NCI-H345 treated with DMSO at 0.1 percent for 48 hours (cell line): ENCODE results near the gene DHX40.
"Not testable (repeated sequence)": the region's sequence is repeated elsewhere in the genome, so short reads cannot be mapped to it uniquely, and the experiment has no call there.

ENCODE experiments used
- DNase-seq: peaks from one replicate; lab custom pipeline; 2025; ENCODE audit not compliant: unreplicated experiment; lab: John Stamatoyannopoulos, UW

The DHX40 gene

DNA sequence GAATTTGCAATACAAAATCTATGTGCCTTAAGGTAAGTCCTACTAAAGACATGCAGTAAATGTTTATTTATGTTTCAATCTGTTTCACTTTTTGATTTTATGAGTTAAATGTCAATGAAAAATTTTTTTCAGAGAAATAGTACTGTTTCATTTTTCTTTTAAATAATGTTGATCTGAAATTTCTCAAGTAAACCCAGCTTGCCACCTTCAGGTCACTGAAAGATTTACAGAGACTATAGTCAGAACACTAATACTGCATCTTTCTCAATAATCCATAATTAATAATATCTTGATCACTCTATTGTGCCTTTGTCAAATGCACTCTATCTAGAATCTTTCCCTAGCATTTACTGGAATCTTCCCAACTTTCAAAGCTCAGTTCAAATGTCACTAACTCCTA, 6.5 kb upstream of the DHX40 start:
- no peak for DNase-seq

DNA sequence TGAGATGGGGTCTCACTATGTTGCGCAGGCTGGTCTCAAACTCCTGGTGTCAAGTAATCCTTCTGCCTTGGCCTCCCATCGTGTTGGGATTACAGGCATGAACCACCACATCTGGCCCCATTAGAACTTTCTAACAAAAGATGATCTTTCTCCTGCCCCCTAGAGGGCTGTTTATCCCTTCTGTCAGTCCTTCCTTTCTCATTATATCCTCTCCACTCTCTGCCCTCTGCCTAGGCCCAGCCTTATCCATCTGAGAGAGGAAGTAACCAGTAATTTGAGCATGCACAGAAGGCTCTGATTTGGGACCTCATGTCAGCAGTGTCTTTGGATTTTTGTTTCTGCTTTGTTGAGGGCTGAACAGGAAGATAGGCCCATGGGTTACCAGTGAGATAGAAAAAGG, 4.4 kb upstream of the DHX40 start:
- DNase-seq, result no peak

- DNase-seq, result peak; percentile 69
Measured at GRCh38 chr17:59565959-59566324, 532 bp downstream of the DHX40 start.

GRCh38 chr17:59569151-59569550, 3.7 kb downstream of the DHX40 start:
- not testable (repeated sequence) for DNase-seq

DNA sequence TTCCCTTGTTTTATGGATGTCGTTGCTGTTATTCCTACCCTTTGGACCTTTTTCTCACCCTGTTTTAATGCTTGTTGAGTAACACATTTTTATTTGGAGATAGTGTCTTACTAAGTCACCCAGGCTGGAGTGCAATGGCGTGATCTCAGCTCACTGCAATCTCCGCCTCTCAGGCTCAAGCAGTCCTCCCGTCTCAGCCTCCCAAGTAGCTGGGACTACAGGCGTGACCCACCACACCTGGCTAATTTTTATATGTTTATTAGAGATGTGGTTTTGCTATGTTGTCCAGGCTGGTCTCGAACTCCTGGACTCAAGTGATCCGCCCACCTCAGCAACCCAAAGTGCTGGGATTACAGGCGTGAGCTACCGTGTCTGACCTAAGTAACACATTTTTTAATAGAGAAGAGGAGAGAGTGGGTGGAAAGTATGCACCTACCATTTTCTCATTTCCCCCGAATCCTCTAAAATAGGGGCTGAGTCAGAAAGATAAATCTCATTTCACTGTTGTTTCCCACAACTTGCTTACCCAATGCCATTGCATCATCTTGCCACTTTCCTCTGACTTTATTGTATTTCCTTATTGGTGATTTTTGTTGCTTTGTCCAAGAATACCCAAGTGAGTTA, 7.0 kb downstream of the DHX40 start:
- no peak for DNase-seq

DNA sequence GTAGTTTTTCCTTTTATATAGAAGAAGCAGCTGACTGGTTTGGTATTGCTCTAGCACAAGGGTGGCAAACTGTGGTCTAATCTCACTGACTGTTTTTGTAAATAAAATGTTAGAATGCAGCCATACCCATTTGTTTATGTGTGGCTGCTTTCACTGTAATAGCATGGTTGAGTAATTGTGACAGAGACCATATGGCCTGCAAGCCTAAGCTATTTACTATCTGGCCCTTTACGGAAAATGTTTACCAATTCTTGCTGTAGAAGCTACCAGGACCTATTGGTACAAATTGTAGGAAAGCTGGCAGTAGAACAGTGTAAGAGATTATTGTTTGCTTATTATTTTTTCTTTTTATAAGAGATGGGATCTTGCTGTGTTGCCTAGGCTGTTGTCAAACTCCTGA, 18.8 kb downstream of the DHX40 start:
- DNase-seq, result not testable (repeated sequence)

DNA sequence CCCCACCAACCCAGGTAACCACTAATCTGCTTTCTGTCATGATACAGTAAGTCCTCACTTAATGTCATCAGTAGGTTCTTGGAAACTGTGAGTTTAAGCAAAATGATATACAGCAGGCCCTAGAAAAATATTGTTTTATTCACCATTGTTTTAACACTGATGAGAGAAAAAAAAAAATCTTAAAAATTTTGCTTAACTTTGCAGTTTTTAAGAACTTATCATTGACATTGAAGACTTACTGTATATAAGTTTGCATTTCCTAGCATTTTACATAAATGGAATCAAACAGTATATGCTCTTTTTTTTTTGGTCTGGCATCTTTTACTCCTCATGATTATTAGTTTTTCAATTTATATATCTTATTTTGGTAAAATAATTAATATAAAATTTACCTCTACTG, 34.8 kb downstream of the DHX40 start:
- DNase-seq, result no peak

DNA sequence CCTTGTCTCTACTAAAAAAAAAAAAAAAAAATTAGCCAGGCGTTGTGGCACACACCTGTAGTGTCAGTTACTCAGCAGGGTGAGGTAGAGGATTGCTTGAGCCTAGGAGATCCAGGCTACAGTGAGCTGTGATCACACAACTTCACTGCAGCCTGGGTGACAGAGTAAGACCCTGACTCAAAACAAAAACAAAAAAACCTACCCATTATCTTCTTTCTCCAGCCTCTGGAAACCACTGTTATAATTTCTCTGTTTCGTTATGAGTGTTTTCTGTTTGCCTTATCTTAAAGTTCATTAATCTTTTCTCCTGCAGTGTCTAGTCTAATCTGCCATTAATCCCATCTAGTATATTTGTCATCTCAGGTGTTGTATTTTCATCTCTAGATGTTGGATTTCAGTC, 35.7 kb downstream of the DHX40 start:
- DNase-seq, result no peak

DNA sequence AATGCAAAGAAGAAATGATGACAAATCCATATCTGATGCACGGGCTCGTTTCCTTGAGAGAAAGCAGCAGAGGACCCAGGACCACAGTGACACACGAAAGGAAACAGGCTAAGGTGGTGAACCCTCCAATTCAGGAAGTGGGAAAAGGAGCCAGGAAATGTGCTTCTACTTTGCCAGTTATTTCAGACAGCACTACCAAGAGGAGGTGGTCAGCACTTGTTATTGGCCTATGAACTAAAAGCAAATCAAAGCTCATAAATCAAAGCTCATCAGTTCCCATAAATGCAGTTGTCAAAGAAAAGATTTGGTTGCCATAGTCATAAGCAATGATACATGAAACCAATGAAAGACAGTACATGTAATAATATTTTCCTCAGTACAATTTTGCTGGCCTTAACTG, 41.7 kb downstream of the DHX40 start:
- DNase-seq, result no peak

DNA sequence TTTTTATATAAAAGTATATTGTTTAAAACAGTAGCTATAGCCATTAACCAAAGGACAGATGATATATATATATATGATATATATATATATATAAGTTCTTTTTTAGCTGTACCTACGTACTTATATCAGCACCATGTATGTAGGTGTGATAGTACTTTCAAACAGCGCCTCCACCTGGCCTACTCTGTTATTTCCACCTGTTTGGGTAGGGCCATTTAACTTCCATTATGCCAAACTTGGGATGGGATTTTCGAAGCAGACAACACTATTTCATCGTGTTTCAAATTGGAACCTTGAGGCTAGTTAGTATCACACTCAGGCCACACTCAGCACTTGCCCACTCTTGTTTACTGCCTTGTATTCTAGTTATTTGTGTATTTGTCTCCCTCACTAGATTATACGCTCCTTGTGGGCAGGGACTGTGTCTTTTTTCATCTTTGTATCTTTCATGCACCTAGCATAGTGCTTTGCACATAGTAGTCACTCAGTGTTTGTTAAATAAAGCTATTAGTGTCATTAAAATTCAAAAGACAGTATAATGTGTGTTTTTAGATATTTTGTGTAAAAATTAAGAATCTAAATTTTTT, 42.5 kb downstream of the DHX40 start:
- DNase-seq, result no peak

- no peak for DNase-seq
Measured at GRCh38 chr17:59611503-59611902, 46.1 kb downstream of the DHX40 start.

- no peak for DNase-seq
Measured at GRCh38 chr17:59616253-59616920, 51.0 kb downstream of the DHX40 start.

DNA sequence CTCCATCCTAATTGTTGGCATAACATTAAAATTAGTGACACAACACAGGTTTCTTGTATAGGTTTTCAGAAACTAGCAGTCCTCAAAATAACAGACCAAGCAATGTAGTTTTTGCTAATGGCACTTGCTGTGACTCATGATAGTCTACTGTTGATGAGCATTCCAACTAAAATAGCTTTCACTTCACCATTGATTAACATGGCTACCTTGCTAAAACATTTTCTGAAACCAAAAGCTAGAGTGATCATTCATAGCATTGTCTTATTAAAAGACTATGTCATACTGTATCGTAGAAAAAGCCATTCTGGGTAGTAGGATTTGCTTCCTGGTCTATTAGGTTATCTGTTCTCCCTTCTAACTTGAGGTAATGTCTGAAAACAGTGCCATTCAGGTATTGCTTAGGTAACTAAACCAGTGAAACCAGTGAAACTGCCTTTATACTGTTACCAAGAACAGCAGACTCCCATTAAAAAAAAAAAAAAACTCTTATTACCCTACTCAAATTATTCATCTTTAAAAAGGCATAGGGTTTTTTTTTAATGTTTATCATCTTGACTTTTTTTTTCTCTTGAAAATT, 51.8 kb downstream of the DHX40 start:
- no peak for DNase-seq

DNA sequence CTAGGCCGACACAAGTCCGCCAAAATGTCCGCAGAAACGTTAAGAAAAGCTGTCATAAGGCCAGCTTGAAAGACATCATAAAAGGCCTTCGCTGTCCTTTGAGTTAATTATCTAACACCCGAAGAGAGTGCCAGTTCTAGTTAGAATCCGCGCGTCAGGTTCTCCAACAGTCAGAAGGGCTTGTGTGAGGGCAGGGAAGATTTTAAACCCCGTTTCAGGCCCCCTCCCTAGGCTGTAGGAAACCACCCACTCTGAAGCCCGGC, 53.6 kb downstream of the DHX40 start:
- no peak for DNase-seq

GRCh38 chr17:59619298-59620063, 54.1 kb downstream of the DHX40 start, which contains the start of gene CLTC:
Gene CLTC, plus strand, starts transcription at chr17:59619895. Its CDS starts 237 bp downstream, at chr17:59620132.
- peak; percentile 89 for DNase-seq

DNA sequence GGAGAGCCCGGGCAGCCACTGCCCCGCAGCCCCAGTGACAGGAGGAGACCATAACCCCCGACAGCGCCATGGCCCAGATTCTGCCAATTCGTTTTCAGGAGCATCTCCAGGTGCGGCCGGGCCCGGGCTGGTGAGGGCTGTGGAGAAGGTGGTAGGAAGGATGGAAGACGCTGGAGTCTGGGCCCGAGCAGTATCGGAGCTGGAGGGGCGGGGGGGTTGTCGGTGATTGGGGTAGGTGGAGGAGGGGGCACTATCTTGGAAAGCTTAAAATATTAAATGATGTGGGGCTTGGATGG, 54.6 kb downstream of the DHX40 start:
- no peak for DNase-seq

- peak; percentile 23 for DNase-seq
Measured at GRCh38 chr17:59620518-59621259, 55.3 kb downstream of the DHX40 start.

DNA sequence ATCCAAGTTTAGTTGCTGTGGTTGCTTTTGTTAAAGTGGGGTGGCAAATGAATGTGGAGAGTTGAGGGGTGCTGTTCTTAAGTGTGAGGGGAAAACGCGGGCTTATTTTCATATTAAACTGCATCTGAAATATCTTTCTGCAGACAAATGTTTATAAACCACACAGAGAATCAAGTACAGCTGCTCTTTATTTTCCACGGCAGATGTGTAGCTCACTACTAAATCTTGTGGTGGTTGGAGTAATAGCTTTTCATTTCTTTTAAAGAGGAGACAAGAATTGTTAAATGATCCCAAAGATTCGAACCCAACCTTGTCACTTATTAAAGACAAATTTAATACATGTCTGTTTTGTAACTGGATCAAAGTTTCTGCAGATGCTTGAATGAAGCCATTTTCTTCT, 56.4 kb downstream of the DHX40 start:
- DNase-seq, result no peak

DNA sequence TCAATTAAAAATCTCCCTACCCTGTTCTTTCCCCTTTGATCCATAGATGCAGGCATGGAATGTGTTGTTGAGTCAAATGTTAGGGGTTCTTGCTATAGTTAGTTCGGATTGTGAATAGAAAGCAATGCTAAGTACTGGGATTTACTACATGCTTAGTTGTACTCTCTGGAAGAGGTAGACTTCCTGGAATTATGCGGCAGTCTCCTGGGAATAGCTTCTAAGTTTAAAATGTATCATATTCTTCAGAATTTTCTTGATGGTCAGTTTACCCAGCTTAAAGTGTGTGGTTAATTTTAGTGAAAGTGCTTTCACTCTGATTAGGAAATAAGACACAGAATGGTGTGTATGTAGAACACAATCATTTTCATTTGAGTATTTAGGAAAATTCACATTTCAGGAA, 57.7 kb downstream of the DHX40 start:
- DNase-seq, result no peak

GRCh38 chr17:59626756-59627155, 61.3 kb downstream of the DHX40 start:
- no peak for DNase-seq

GRCh38 chr17:59627274-59627673, 61.9 kb downstream of the DHX40 start:
- no peak for DNase-seq
